HG03060 (cell line): ENCODE measurements around the gene TP53I11.

Experiments
- ATAC-seq: cut with Tn5 transposase; IDR thresholded peaks from one replicate; pipeline ENCODE4 v1.9.1; 2021; ENCODE audit warnings: low read depth, moderate number of reproducible peaks; ENCODE audit not compliant: unreplicated experiment

Gene TP53I11

GRCh38 chr11:44942029-44942955 lies 8.4 kb downstream of the TP53I11 start:
- no peak for ATAC-seq

- ATAC-seq = no peak
Measured at GRCh38 chr11:44941259-44942021, 9.2 kb downstream of the TP53I11 start.

DNA sequence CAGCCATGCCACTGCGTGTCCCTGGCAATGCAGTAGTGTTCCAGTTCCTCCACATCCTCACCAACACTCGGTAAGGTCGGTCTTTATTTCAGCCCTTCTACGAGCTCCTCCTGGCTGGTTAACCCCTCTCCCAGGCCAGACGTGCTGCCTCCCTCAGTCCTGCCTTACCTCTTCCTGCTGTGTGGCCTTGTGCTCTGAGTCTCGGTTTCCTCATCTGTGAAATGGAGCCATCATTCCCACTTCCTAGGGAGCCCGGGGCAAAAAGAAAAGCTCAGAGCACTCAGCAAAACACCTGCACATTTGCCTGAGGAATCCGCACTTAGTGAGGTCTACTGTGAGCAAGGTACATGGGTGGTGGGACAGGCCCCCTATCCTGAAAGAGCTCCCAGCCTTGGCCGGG lies 9.8 kb downstream of the TP53I11 start:
- no peak for ATAC-seq

DNA sequence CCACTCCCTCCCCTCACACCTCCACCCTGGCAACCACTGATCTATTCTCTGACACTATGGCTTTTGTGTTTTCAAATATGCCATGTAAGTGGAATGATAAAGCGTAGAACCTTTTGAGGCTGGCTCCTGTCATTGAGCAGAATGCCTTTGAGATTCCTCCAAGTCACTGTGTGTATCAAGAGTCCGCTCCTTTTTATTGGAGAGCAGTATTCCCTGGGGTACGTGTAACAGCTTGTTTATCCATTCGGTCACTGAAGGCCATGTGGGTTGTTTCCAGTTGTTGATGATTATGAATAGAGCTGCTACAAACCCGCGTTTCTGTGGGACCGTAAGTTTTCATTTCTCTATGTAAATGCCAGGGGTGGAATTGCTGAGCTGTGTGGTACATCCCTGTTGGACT lies 10.3 kb downstream of the TP53I11 start:
- no peak for ATAC-seq

GRCh38 chr11:44939673-44940395 lies 10.8 kb downstream of the TP53I11 start:
- ATAC-seq = no peak

GRCh38 chr11:44938066-44938691 lies 12.5 kb downstream of the TP53I11 start:
- no peak for ATAC-seq

GRCh38 chr11:44936951-44937543 lies 13.6 kb downstream of the TP53I11 start:
- ATAC-seq = no peak

DNA sequence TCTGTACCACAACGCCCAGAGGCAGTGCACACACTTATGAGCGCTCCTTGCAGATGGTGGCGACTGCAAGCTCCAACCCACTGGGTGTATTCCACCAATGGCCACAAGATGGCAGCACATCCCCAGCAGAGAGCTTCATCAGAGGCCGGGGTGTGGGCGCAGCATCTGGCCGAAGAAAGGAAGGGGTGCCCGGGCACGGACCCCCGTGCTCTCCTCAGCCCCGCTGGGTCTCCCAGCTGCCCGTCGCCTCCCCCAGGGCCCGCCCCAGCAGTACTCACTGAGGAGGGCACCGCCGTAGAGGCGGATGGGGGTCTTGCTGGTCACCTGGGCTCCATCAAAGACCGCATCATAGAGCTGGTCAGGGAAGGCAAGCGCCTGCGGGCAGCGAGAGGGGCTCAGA lies 14.2 kb downstream of the TP53I11 start:
- ATAC-seq = no peak

DNA sequence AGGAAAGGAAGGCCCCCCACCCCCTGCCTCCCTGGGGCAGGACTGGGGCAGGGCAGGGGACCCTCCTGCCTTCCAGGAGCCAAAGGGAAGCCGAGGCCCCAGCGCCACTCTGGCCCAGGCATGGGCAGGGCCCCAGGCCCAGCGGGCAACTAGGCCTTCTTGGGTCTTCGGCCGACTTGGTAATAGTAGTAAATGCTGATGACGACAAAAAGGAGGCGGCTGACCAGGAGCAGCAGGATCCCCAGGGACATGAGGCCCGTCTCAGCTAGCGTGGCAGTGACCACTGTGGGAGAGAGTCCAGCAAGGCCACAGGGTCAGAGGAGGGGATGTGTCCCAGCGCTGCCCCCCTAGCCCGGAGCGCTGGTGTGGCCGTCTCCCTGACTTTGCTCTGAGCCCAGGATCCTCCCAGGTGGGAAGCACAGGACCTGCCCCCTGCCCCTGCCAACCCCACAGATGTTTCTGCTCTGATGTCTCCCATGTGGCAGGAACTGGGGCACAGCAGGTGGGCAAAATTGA lies 15.9 kb downstream of the TP53I11 start:
- no peak for ATAC-seq

GRCh38 chr11:44934110-44934509 lies 16.6 kb downstream of the TP53I11 start:
- no peak for ATAC-seq

DNA sequence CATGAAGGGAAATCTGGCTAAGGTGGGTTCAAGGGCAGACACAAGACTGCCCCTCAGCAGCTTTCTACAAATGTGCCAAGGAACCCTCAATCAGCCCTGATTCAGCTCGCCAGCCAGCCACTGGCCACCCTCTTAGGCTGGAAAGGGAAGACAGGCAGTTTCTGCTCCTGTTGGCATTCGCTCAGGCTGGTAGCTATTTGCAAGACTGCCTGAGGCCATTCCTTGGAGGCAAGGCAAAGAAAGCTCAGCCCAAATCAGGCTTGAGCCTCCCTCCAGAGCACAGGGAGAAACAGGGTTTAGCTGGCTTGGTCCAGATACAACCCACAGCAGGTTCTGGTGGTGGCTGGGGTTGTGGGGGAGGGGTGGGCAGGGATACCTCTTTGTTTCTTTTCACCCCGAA lies 19.2 kb downstream of the TP53I11 start:
- no peak for ATAC-seq

DNA sequence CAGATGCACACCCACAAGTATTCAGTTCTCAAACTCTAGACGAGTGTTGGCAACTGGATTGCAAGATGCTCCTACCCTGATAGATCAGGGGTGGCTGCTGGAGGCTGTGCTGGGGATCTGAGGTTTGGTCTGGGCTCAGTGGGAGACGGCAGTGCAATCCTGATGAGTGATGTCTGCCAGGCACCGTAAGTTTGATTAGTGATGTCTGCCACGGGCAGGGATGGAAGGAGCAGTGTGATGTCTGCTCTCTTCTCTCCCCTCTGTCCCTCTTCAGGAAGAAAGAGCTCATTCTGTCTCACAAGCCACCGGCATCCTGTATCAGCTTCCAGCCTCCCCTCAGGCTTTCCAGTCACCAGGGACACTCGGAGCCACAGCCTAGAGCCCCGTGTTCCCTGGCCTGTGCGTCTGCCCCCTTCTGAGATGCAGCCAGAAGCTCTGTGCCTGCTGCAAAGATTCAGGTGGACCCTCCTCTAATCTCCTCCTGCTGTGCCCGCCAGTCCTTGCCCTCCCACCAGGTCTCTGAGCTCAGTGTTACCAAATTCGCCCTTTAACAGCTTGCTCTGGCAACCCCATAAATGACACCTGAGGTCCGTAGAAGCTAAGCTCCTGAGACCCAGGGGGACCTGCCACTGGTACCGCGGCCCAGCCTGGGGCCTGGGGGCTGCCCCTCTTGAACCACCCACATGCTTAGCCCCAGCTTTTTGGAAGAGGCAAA lies 19.9 kb downstream of the TP53I11 start:
- ATAC-seq = no peak

GRCh38 chr11:44928816-44929215 lies 21.9 kb downstream of the TP53I11 start:
- ATAC-seq = no peak

DNA sequence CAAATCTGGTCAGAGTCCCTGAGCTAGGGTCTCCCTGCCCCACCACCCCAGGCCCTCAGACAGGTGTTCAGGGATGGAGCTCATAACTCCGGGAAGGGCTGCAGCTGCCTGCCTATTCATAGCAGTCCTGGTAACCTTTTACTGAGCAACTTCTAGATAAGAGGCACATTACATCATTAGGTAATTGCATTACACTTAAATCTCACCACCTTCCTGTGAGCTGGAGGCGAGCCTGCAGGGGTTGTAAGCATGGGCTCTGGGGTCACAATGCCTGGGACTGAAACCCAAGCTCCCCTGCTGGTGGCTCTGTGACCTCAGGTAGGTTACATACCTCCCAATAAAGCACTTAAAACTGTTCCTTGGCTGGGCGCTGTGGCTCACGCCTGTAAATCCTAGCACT lies 22.5 kb downstream of the TP53I11 start:
- ATAC-seq = no peak

- ATAC-seq = no peak
Measured at GRCh38 chr11:44927174-44927661, 23.5 kb downstream of the TP53I11 start.

- no peak for ATAC-seq
Measured at GRCh38 chr11:44926036-44926435, 24.6 kb downstream of the TP53I11 start.

GRCh38 chr11:44923806-44924205 lies 26.9 kb downstream of the TP53I11 start:
- ATAC-seq = no peak

- ATAC-seq = no peak
Measured at GRCh38 chr11:44923115-44923514, 27.6 kb downstream of the TP53I11 start.

GRCh38 chr11:44920451-44920850 lies 30.2 kb downstream of the TP53I11 start:
- ATAC-seq = no peak
